Heart right ventricle (tissue), 16 donors: ENCODE data around the gene CCL15. TPM values are rescaled to one million over a fixed set of nuclear protein-coding genes. Genes with fewer than 3 reads are reported as not detected.
"Not testable (repeated sequence)": the region's sequence is repeated elsewhere in the genome, so short reads cannot be mapped to it uniquely, and the experiment has no call there.

Source experiments
- ATAC-seq, 8 donors: fragments of 200-7000 bp; cut with Tn5 transposase; one replicate each; pipeline ENCODE4 v1.9.1; 2020; ENCODE audit warnings: mild to moderate bottlenecking in 8 of 8, moderate library complexity in 8 of 8, moderate number of reproducible peaks in 1 of 8
- DNase-seq, 2 donors: peaks; one replicate each; pipeline ENCODE4 v3.0.0-alpha.2; 2020
- H3K27ac ChIP-seq, 10 donors: fragments of 200-600 bp; sonication (generic) in 2 of 10; one replicate each; pipeline versions ENCODE4 v1.5.0 to v1.8.0; 2020 to 2022; ENCODE audit warnings: mild to moderate bottlenecking in 3 of 10
- H3K27me3 ChIP-seq, 7 donors: fragments of 200-600 bp; one replicate each; pipeline ENCODE4 v1.8.0; 2021 to 2022; ENCODE audit warnings: mild to moderate bottlenecking in 2 of 7
- H3K36me3 ChIP-seq, 9 donors: fragments of 200-600 bp; sonication (generic) in 1 of 9; one replicate each; pipeline versions ENCODE4 v1.5.0 to v1.8.0; 2020 to 2022; ENCODE audit warnings: mild to moderate bottlenecking in 2 of 9
- H3K4me1 ChIP-seq, 9 donors: fragments of 200-600 bp; sonication (generic) in 1 of 9; one replicate each; pipeline versions ENCODE4 v1.5.0 to v1.8.0; 2020 to 2022; ENCODE audit warnings: mild to moderate bottlenecking in 4 of 9
- H3K4me3 ChIP-seq, 10 donors: fragments of 200-600 bp; sonication (generic) in 2 of 10; one replicate each; pipeline versions ENCODE4 v1.5.0 to v1.8.0; 2020 to 2022; ENCODE audit warnings: mild to moderate bottlenecking in 7 of 10, moderate library complexity in 2 of 10
- H3K9me3 ChIP-seq, 11 donors: fragments of 200-600 bp in 10 of 11; sonication (generic) in 2 of 11; one replicate each; pipeline versions ENCODE4 v1.5.0 to v1.8.0; 2013 to 2022; ENCODE audit warnings: mild to moderate bottlenecking in 2 of 11, control low read depth in 1 of 11, moderate library complexity in 1 of 11
- CTCF ChIP-seq, 9 donors: fragments of 200-600 bp; sonication (generic) in 2 of 9; IDR thresholded peaks; one replicate each; pipeline versions ENCODE4 v1.5.0 to v1.8.0; 2021 to 2022; ENCODE audit warnings: antibody characterized with exemption in 9 of 9, mild to moderate bottlenecking in 5 of 9, moderate library complexity in 1 of 9
- WGBS, 2 donors: extraction: QIAGEN DNeasy Blood & Tissue Kit; methylation state at CpG; one replicate each; pipeline ENCODE4 v1.1.7; 2013; ENCODE audit warnings: inconsistent platforms in 1 of 2; 5-methylcytosine and 5-hydroxymethylcytosine counted together
- intact Hi-C, 10 donors: fragments of 100-400 bp; cut with DNase I; formaldehyde crosslinking; loops; one replicate each; pipeline versions ENCODE4 v1.11.1 to v1.14.2; 2022
- polyA plus RNA-seq, 2 donors: library from polyadenylated mRNA; stranded (reverse); fragments of 200-250 nt; gene quantifications; one replicate each; pipeline ENCODE4 v1.2.3, GENCODE V29; 2013
- total RNA-seq, 10 donors: library from RNA; stranded (reverse); fragmentation: NEBNext Ultra II Directional in 3 of 10; extraction: Animal tissue kit (Norgen Biotek cat#: 25700) in 3 of 10; gene quantifications; one replicate each; pipeline versions ENCODE4 v1.2.1 to v1.2.4, GENCODE V29; 2021 to 2023
- donor health status: Arrhythmogenic right ventricular cardiomyopathy.
- donor health status: ischemic (EF 13 %, LVEDD 7.1; RV severe dilation, severe dysfunction).
- donor health status: healthy with polysubstance abuse.
- donor health status: DM: no; HTN: yes; CAD: no.
- donor health status: DM: no; HTN: no; CAD: no.
- donor health status: ischemic (EF 25% LVEDD 6.9; RV normal size, moderate dysfunction).
- donor health status: ischemic (EF 25% LVEDD 5.7; RV mildly dilated, moderate dysfunction).
- donor health status: healthy.
- donor health status: DM: yes; HTN: yes; CAD: no.
- donor health status: Ischemic cardiomyopathy.
- donor health status: ischemic (EF 35%, LVEDD 5.7; RV mildly dilated, moderate dysfunction).
- donor health status: nonischemic (EF 11% LVEDD 7.7; RV severe dilation, severe dysfunction).
- donor health status: DM: yes; HTN: yes; CAD: no.
- donor health status: PGD.
- donor health status: ischemic (EF 29% LVEDD 5.4; RV normal size, mild dysfunction).
- donor health status: nonischemic (EF 23%, LVEDD 6.1; RV moderate dilation, normal function).

Gene CCL15
- total and polyA plus RNA-seq, 12 donors = not detected

GRCh38 chr17:36001862-36002603, 680 bp upstream of the CCL15 start:
- Histone ChIP-seq H3K27me3 (peaks cover 0 to 6% (median 0%) of the 10 kb centered on the region in 7 donors), H3K9me3 (no peaks in the 10 kb centered on the region), H3K27ac (no peak overlapping the region), H3K4me1 (no peaks in the 10 kb centered on the region), H3K4me3 (no peak overlapping the region), H3K36me3 (no peaks in the 10 kb centered on the region)
- no peak for TF ChIP-seq CTCF (IDR thresholded peaks at IDR 0.05)
- 79 to 87% methylated on average over 6 of the region's 6 CpGs for WGBS, 2 donors
- no peak for ATAC-seq
- intact Hi-C loops = loop anchor here in 1 of 10 donors (10.0 kb wide), 1 partner anchor 63 kb away; the partner anchor contains the start of gene CCL18
- no peak for DNase-seq

GRCh38 chr17:36000732-36001109, 632 bp downstream of the CCL15 start:
- no peak for TF ChIP-seq CTCF (IDR thresholded peaks at IDR 0.05)
- intact Hi-C loops = loop anchor here in 1 of 10 donors (10.0 kb wide), 1 partner anchor 64 kb away; the partner anchor contains the start of gene CCL18
- WGBS, 2 donors = 80 to 87% methylated on average over 6 of the region's 6 CpGs

GRCh38 chr17:35998756-35999155, 2.6 kb downstream of the CCL15 start:
- DNase-seq (no peak), ATAC-seq (no peak)
- no peak for TF ChIP-seq CTCF (IDR thresholded peaks at IDR 0.05)
- 81 to 85% methylated on average over 1 of the region's 1 CpG for WGBS, 2 donors
- no peaks in the 10 kb centered on the region for H3K4me1 ChIP-seq
- H3K36me3 ChIP-seq = no peaks in the 10 kb centered on the region
- H3K27ac ChIP-seq = no peak overlapping the region
- no peak overlapping the region for H3K4me3 ChIP-seq
- intact Hi-C loops = no loop called here
- no peaks in the 10 kb centered on the region for H3K27me3 ChIP-seq
- H3K9me3 ChIP-seq = peaks cover 0 to 10% (median 0%) of the 10 kb centered on the region in 11 donors

More at GRCh38 chr17:36000732-36001109, 632 bp downstream of the CCL15 start:
- H3K4me3 ChIP-seq = no peak overlapping the region
- no peaks in the 10 kb centered on the region for H3K9me3 ChIP-seq
- DNase-seq (no peak), ATAC-seq (no peak)
- H3K27ac ChIP-seq = no peak overlapping the region
- H3K27me3 ChIP-seq = peaks cover 0 to 2% (median 0%) of the 10 kb centered on the region in 7 donors
- H3K4me1 ChIP-seq = no peaks in the 10 kb centered on the region
- H3K36me3 ChIP-seq = no peaks in the 10 kb centered on the region

- DNase-seq (no peak), ATAC-seq (no peak)
- Histone ChIP-seq H3K27me3 (peaks cover 0 to 1% (median 0%) of the 10 kb centered on the region in 7 donors), H3K4me1 (no peaks in the 10 kb centered on the region), H3K36me3 (no peaks in the 10 kb centered on the region), H3K9me3 (peaks cover 0 to 10% (median 0%) of the 10 kb centered on the region in 11 donors), H3K4me3 (no peak overlapping the region), H3K27ac (no peak overlapping the region)
- 68 to 76% methylated on average over 11 of the region's 11 CpGs for WGBS, 2 donors
- no peak for TF ChIP-seq CTCF (IDR thresholded peaks at IDR 0.05)
- intact Hi-C loops = no loop called here
Measured at GRCh38 chr17:35998018-35998545, 3.3 kb downstream of the CCL15 start.

GRCh38 chr17:35995346-35995745, 6.0 kb downstream of the CCL15 start:
- DNase-seq, H3K27ac ChIP-seq, H3K36me3 ChIP-seq, H3K4me3 ChIP-seq, ATAC-seq, H3K27me3 ChIP-seq, H3K4me1 ChIP-seq, intact Hi-C loops: not testable (repeated sequence)
- WGBS, 2 donors = 86% methylated on average over 2 of the region's 2 CpGs
- H3K9me3 ChIP-seq = peaks cover 0 to 10% (median 0%) of the 10 kb centered on the region in 11 donors
